Common myeloid progenitor, CD34-positive (primary cell): ENCODE results near the gene SLC23A2.

ENCODE experiments used
- CTCF ChIA-PET: fragments of 350-600 bp; sonication (Branson Sonifier 250); formaldehyde crosslinking; loops from one replicate; lab custom pipeline; 2021; ENCODE audit warnings: antibody characterized with exemption; lab: Charles Lee
- POLR2A ChIA-PET: fragments of 350-600 bp; sonication (Branson Sonifier 250); formaldehyde crosslinking; loops from one replicate; lab custom pipeline; 2021; ENCODE audit warnings: antibody characterized with exemption; lab: Charles Lee
- DNase-seq, 3 donors: peaks; one replicate each; pipeline versions ENCODE4 v3.0.0 to v3.0.0-alpha.2; 2013
- H3K27ac ChIP-seq, 2 experiments: 1 replicate in 1 of 2; 2 replicates in 1 of 2; pipeline ENCODE4 v1.7.0; 2013; ENCODE audit warnings: inconsistent platforms in 2 of 2, low read length in 2 of 2, mild to moderate bottlenecking in 2 of 2, low read depth in 1 of 2, moderate library complexity in 1 of 2; ENCODE audit not compliant: severe bottlenecking in 2 of 2, insufficient read depth in 1 of 2, poor library complexity in 1 of 2
- H3K27me3 ChIP-seq, 5 experiments: replicated peaks in 2 of 5; 1 replicate in 3 of 5; 2 replicates in 2 of 5; pipeline versions ENCODE4 v1.6.1 to v1.7.0; 2013; ENCODE audit warnings: low read length in 4 of 5, mild to moderate bottlenecking in 2 of 5, moderate library complexity in 2 of 5, inconsistent platforms in 1 of 5; ENCODE audit not compliant: insufficient read depth in 5 of 5, control insufficient read depth in 4 of 5
- H3K36me3 ChIP-seq, 4 experiments: 1 replicate in 2 of 4; 2 replicates in 2 of 4; pipeline versions ENCODE4 v1.6.1 to v1.7.0; 2013; ENCODE audit warnings: low read length in 3 of 4, control low read depth in 1 of 4, mild to moderate bottlenecking in 1 of 4; ENCODE audit not compliant: control insufficient read depth in 4 of 4, insufficient read depth in 4 of 4
- H3K4me1 ChIP-seq, 4 experiments: 1 replicate in 3 of 4; 2 replicates in 1 of 4; pipeline versions ENCODE4 v1.6.1 to v1.7.1; 2013; ENCODE audit warnings: low read length in 3 of 4, mild to moderate bottlenecking in 3 of 4, control low read depth in 1 of 4, inconsistent platforms in 1 of 4, moderate library complexity in 1 of 4; ENCODE audit not compliant: control insufficient read depth in 4 of 4, insufficient read depth in 4 of 4; ENCODE audit errors: control extremely low read depth in 1 of 4
- H3K4me3 ChIP-seq, 7 experiments: 1 replicate in 4 of 7; 2 replicates in 3 of 7; pipeline versions ENCODE4 v1.5.1 to v1.7.0; 2013; ENCODE audit warnings: mild to moderate bottlenecking in 7 of 7, low read length in 6 of 7, moderate library complexity in 6 of 7, inconsistent platforms in 2 of 7, low read depth in 2 of 7, control low read depth in 1 of 7; ENCODE audit not compliant: insufficient read depth in 4 of 7, control insufficient read depth in 1 of 7; ENCODE audit errors: extremely low read depth in 1 of 7
- H3K9me3 ChIP-seq, 5 experiments: 1 replicate in 4 of 5; 2 replicates in 1 of 5; pipeline versions ENCODE4 v1.6.1 to v1.7.1; 2013; ENCODE audit warnings: low read length in 4 of 5, mild to moderate bottlenecking in 2 of 5, inconsistent platforms in 1 of 5, low read depth in 1 of 5, moderate library complexity in 1 of 5; ENCODE audit not compliant: control insufficient read depth in 4 of 5, insufficient read depth in 2 of 5; ENCODE audit errors: control extremely low read depth in 1 of 5
- WGBS: methylation state at CpG from one replicate; pipeline ENCODE4 v1.1.5; 2013; ENCODE audit not compliant: insufficient coverage; 5-methylcytosine and 5-hydroxymethylcytosine counted together

SLC23A2 gene

GRCh38 chr20:4810426-4811019 is 190.8 kb downstream of the SLC23A2 start:
- H3K27me3 ChIP-seq = no peaks in the 10 kb centered on the region
- H3K9me3 ChIP-seq = no peaks in the 10 kb centered on the region
- H3K4me1 ChIP-seq = peaks cover 33 to 78% (median 72%) of the 10 kb centered on the region in 4 experiments
- ChIA-PET CTCF (interaction anchor here (1.8 to 6.6 kb wide), 6 partner anchors 14 to 145 kb away, joined by 4 to 42 read pairs (median 7); no protein-coding TSS in a partner anchor), POLR2A (interaction anchor here (0.7 kb wide), 1 partner anchor 21 kb away, joined by 3 read pairs; no protein-coding TSS in a partner anchor)
- H3K36me3 ChIP-seq = peaks cover 0 to 44% (median 3%) of the 10 kb centered on the region in 4 experiments
- peak overlapping the region in 1 of 2 experiments; percentile 95 for H3K27ac ChIP-seq
- H3K4me3 ChIP-seq = peak overlapping the region in 3 of 7 experiments; percentile 29 to 61 (median 37)
- WGBS = 82% methylated on average over 8 of the region's 8 CpGs
- no peak for DNase-seq

GRCh38 chr20:4809707-4810106 is 191.6 kb downstream of the SLC23A2 start:
- ChIA-PET POLR2A (interaction anchor here (1.1 kb wide), 1 partner anchor 43 kb away, joined by 3 read pairs; no protein-coding TSS in a partner anchor), CTCF (interaction anchor here (1.3 to 2.2 kb wide), 4 partner anchors 17 to 141 kb away, joined by 3 to 8 read pairs (median 7); no protein-coding TSS in a partner anchor)
- Histone ChIP-seq H3K36me3 (peaks cover under 1 to 52% (median 8%) of the 10 kb centered on the region in 4 experiments), H3K4me3 (peak overlapping the region in 3 of 7 experiments; percentile 26 to 43 (median 37)), H3K27me3 (no peaks in the 10 kb centered on the region), H3K27ac (no peak overlapping the region), H3K9me3 (no peaks in the 10 kb centered on the region), H3K4me1 (peaks cover 31 to 70% (median 64%) of the 10 kb centered on the region in 4 experiments)
- 16% methylated on average over 8 of the region's 8 CpGs for WGBS
- DNase-seq = peak in 2 of 3 donors; percentile 31 to 55

GRCh38 chr20:4808872-4809271 is 192.4 kb downstream of the SLC23A2 start:
- Histone ChIP-seq H3K4me1 (peaks cover 31 to 61% (median 57%) of the 10 kb centered on the region in 4 experiments), H3K9me3 (no peaks in the 10 kb centered on the region), H3K4me3 (no peak overlapping the region), H3K27ac (no peak overlapping the region), H3K27me3 (no peaks in the 10 kb centered on the region), H3K36me3 (peaks cover 4 to 55% (median 9%) of the 10 kb centered on the region in 4 experiments)
- POLR2A ChIA-PET = interaction anchor here (0.9 to 1.1 kb wide), 2 partner anchors 21 to 42 kb away, joined by 3 to 4 read pairs; no protein-coding TSS in a partner anchor
- 75% methylated on average over 1 of the region's 1 CpG for WGBS
- CTCF ChIA-PET = interaction anchor here (0.8 to 1.9 kb wide), 3 partner anchors 31 to 119 kb away, joined by 3 to 6 read pairs (median 3); no protein-coding TSS in a partner anchor
- peak in 1 of 3 donors; percentile 7 for DNase-seq

- Histone ChIP-seq H3K27me3 (no peaks in the 10 kb centered on the region), H3K9me3 (no peaks in the 10 kb centered on the region), H3K36me3 (peaks cover 10 to 69% (median 22%) of the 10 kb centered on the region in 4 experiments), H3K4me1 (peaks cover 18 to 31% (median 26%) of the 10 kb centered on the region in 4 experiments), H3K4me3 (no peak overlapping the region), H3K27ac (no peak overlapping the region)
- 89% methylated on average over 17 of the region's 18 CpGs for WGBS
- no peak for DNase-seq
- CTCF ChIA-PET = interaction anchor here (1.2 to 1.9 kb wide), 3 partner anchors 10 to 150 kb away, joined by 4 to 5 read pairs (median 4); no protein-coding TSS in a partner anchor
- POLR2A ChIA-PET = interaction anchor here (1.4 kb wide), 1 partner anchor 11 kb away, joined by 4 read pairs; no protein-coding TSS in a partner anchor
Observed at GRCh38 chr20:4805663-4806449, 195.5 kb downstream of the SLC23A2 start.

GRCh38 chr20:4802527-4802926 is 198.8 kb downstream of the SLC23A2 start:
- Histone ChIP-seq H3K27me3 (no peaks in the 10 kb centered on the region), H3K36me3 (peaks cover 23 to 71% (median 52%) of the 10 kb centered on the region in 4 experiments), H3K27ac (no peak overlapping the region), H3K4me1 (peaks cover 0 to 10% (median 2%) of the 10 kb centered on the region in 4 experiments), H3K9me3 (peaks cover 0 to 5% (median 3%) of the 10 kb centered on the region in 5 experiments), H3K4me3 (no peak overlapping the region)
- ChIA-PET CTCF (interaction anchor here (1.0 to 1.2 kb wide), 2 partner anchors 11 to 15 kb away, joined by 3 read pairs; no protein-coding TSS in a partner anchor), POLR2A (interaction anchor here (0.7 kb wide), 1 partner anchor 30 kb away, joined by 4 read pairs; no protein-coding TSS in a partner anchor)
- 100% methylated on average over 1 of the region's 3 CpGs for WGBS
- no peak for DNase-seq
